HTR-8/SVneo (cell line): ENCODE results near the gene SPATS2.
A peak's percentile ranks its signal among the peaks of the same experiment; 100 is the strongest.

ENCODE experiments used
- DNase-seq: peaks from one replicate; pipeline ENCODE4 v3.0.0; 2011; ENCODE audit warnings: low spot score, mixed read lengths; ENCODE audit not compliant: insufficient read length
- FAIRE-seq: peaks from 2 replicates; lab custom pipeline; 2011; peaks lifted over from hg19 to GRCh38; lab: Jason Lieb, UNC

SPATS2 gene

GRCh38 chr12:49335118-49335954 lies 31.9 kb upstream of the SPATS2 start:
- FAIRE-seq = no peak

GRCh38 chr12:49335955-49336644 lies 31.2 kb upstream of the SPATS2 start:
- FAIRE-seq (no peak), DNase-seq (no peak)

More at GRCh38 chr12:49335118-49335954, 31.9 kb upstream of the SPATS2 start:
- no peak for DNase-seq

- DNase-seq (peak; percentile 88), FAIRE-seq (peak; percentile 90)
Observed at GRCh38 chr12:49336645-49337584, 30.3 kb upstream of the SPATS2 start, which contains the start of gene C1QL4. TSS of gene C1QL4 (minus strand) at chr12:49337188. CDS start at chr12:49336477, 711 bp downstream.

- FAIRE-seq (no peak), DNase-seq (no peak)
Observed at GRCh38 chr12:49338830-49339463, 28.3 kb upstream of the SPATS2 start.

GRCh38 chr12:49339464-49339861 lies 27.8 kb upstream of the SPATS2 start:
- DNase-seq (no peak), FAIRE-seq (no peak)

- no peak for DNase-seq
- FAIRE-seq = no peak
Observed at GRCh38 chr12:49340095-49340870, 27.0 kb upstream of the SPATS2 start.

GRCh38 chr12:49340971-49341776 lies 26.1 kb upstream of the SPATS2 start:
- no peak for FAIRE-seq
- no peak for DNase-seq

GRCh38 chr12:49341777-49342065 lies 25.5 kb upstream of the SPATS2 start:
- DNase-seq (no peak), FAIRE-seq (no peak)

GRCh38 chr12:49342066-49342913 lies 25.0 kb upstream of the SPATS2 start:
- DNase-seq = no peak
- no peak for FAIRE-seq

- FAIRE-seq (peak; percentile 40), DNase-seq (no peak)
Observed at GRCh38 chr12:49342914-49343731, 24.1 kb upstream of the SPATS2 start.

GRCh38 chr12:49344486-49345050 lies 22.7 kb upstream of the SPATS2 start:
- no peak for FAIRE-seq
- DNase-seq = no peak

- DNase-seq = no peak
- no peak for FAIRE-seq
Observed at GRCh38 chr12:49345051-49345824, 22.0 kb upstream of the SPATS2 start.

- DNase-seq (no peak), FAIRE-seq (no peak)
Observed at GRCh38 chr12:49345825-49346658, 21.2 kb upstream of the SPATS2 start.

GRCh38 chr12:49346659-49347310 lies 20.5 kb upstream of the SPATS2 start, which contains the start of gene DNAJC22:
TSS of gene DNAJC22 (plus strand) at chr12:49346888. CDS start at chr12:49348873, 1,985 bp downstream.
- DNase-seq = no peak
- no peak for FAIRE-seq
